ENCODE measurements around the gene OSBPL5.

GRCh38 chr11:3193373-3194015 is 28.4 kb upstream of the OSBPL5 start:
- no peak for TF ChIP-seq YY1 (IDR thresholded peaks at IDR 0.05; ENCODE audit: insufficient read depth, insufficient read length)
- TF ChIP-seq ZNF274 (IDR thresholded peaks at IDR 0.05; ENCODE audit: low read depth, low read length) = no peak
